PFSK-1 (cell line): Measurements from ENCODE around the gene RNF208.

Experiments used
- FOXP2 ChIP-seq: optimal IDR thresholded peaks from 2 replicates; pipeline ENCODE3; 2011; ENCODE audit warnings: borderline replicate concordance, control low read depth, inconsistent platforms; ENCODE audit not compliant: insufficient read depth; ENCODE audit errors: extremely low read length, extremely low read depth
- POLR2AphosphoS5 ChIP-seq: IDR thresholded peaks from 2 replicates; pipeline ENCODE4 v1.6.1; 2012; ENCODE audit warnings: low read depth, mild to moderate bottlenecking, control low read depth, low read length, moderate library complexity
- SIN3A ChIP-seq: IDR thresholded peaks from 2 replicates; pipeline ENCODE4 v1.6.1; 2012; ENCODE audit warnings: mild to moderate bottlenecking, low read length, moderate library complexity, borderline replicate concordance; ENCODE audit not compliant: insufficient read depth
- TAF1 ChIP-seq: IDR thresholded peaks from 2 replicates; pipeline ENCODE4 v1.6.1; 2012; ENCODE audit warnings: low read length, control low read depth, borderline replicate concordance; ENCODE audit not compliant: insufficient read depth
- TF ChIP-seq, protein P1 (sequence below), 2 experiments: IDR thresholded peaks; 2 replicates each; pipeline versions ENCODE4 v1.6.1 to v1.8.0; 2011 to 2012; ENCODE audit warnings: low read depth in 2 of 2, low read length in 2 of 2, control low read depth in 1 of 2, inconsistent platforms in 1 of 2, mild to moderate bottlenecking in 1 of 2, moderate library complexity in 1 of 2; ENCODE audit not compliant: insufficient read depth in 1 of 2

The RNF208 gene

DNA sequence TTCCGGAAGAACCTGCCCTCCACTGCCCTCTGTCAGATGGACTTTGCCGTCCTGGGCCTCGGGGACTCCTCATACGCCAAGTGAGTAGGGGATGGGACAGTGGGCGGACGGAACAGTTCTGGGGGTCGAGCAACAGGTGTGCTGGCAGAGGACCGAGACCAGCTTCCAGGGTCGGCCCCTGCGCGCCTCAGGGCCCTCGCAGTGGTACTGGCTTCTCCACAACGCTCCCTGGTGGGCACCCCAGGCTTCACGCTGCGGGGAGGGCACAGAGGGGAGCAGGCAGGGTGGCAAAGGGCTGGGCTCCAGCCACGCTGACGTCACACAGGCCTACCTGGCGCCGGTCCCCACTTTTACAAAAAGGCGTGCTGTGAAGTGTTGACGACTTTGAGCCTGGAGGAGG, 9.5 kb downstream of the RNF208 start:
- no peak for TF ChIP-seq POLR2AphosphoS5
- no peak for TF ChIP-seq FOXP2
- TF ChIP-seq, protein P1, sequence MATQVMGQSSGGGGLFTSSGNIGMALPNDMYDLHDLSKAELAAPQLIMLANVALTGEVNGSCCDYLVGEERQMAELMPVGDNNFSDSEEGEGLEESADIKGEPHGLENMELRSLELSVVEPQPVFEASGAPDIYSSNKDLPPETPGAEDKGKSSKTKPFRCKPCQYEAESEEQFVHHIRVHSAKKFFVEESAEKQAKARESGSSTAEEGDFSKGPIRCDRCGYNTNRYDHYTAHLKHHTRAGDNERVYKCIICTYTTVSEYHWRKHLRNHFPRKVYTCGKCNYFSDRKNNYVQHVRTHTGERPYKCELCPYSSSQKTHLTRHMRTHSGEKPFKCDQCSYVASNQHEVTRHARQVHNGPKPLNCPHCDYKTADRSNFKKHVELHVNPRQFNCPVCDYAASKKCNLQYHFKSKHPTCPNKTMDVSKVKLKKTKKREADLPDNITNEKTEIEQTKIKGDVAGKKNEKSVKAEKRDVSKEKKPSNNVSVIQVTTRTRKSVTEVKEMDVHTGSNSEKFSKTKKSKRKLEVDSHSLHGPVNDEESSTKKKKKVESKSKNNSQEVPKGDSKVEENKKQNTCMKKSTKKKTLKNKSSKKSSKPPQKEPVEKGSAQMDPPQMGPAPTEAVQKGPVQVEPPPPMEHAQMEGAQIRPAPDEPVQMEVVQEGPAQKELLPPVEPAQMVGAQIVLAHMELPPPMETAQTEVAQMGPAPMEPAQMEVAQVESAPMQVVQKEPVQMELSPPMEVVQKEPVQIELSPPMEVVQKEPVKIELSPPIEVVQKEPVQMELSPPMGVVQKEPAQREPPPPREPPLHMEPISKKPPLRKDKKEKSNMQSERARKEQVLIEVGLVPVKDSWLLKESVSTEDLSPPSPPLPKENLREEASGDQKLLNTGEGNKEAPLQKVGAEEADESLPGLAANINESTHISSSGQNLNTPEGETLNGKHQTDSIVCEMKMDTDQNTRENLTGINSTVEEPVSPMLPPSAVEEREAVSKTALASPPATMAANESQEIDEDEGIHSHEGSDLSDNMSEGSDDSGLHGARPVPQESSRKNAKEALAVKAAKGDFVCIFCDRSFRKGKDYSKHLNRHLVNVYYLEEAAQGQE (IDR thresholded peaks at IDR 0.05; ENCODE audit: insufficient read depth in 1 of 2, low read depth in 2 of 2, low read length in 2 of 2) = no peak
- no peak for TF ChIP-seq SIN3A
- no peak for TF ChIP-seq TAF1

DNA sequence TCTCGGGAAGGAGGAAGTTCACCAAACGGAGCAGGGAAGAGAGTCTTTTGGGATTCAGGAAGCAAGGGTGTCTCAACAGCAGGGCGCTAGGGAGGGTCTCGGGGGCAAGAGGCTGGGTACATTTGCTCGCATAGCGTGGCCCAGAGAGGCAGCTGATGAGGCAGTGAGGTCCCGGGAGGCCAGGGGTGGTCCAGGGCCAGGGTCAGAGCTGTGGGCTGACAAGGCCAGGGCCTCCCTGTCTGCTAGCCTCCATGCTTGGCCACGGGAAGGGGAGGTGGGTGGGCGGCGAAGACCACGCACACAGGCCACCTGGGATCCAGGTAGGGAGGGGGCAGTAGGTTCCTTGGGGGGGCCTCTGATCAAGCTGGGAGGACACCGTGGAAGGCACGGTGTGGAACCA, 10.5 kb downstream of the RNF208 start:
- TF ChIP-seq SIN3A (no peak), TAF1 (no peak), FOXP2 (no peak), POLR2AphosphoS5 (no peak)
- TF ChIP-seq, protein P1 (IDR thresholded peaks at IDR 0.05; ENCODE audit: insufficient read depth in 1 of 2, low read depth in 2 of 2, low read length in 2 of 2) = no peak

DNA sequence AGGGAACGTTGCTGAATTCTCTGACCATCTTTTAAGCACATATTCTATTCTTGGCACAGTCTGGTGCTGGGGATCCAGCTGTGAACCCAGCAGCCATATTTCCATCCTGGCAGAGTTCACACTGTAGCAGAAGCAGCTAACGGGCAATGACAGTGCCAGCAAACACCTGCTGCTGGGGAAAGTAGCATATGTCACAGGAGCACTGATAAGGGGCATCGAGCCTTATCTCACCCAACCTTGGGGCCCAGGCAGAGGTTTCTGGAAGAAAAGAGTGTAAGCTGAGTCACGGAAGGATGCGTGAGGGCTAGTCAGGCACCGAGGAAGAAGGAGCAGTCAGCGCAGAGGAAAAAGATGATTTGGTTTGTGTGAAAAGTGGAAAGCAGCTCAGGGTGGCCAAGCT, 15.4 kb downstream of the RNF208 start:
- TF ChIP-seq FOXP2 (no peak), SIN3A (no peak), POLR2AphosphoS5 (no peak), TAF1 (no peak)
- TF ChIP-seq, protein P1 (IDR thresholded peaks at IDR 0.05; ENCODE audit: insufficient read depth in 1 of 2, low read depth in 2 of 2, low read length in 2 of 2) = no peak

DNA sequence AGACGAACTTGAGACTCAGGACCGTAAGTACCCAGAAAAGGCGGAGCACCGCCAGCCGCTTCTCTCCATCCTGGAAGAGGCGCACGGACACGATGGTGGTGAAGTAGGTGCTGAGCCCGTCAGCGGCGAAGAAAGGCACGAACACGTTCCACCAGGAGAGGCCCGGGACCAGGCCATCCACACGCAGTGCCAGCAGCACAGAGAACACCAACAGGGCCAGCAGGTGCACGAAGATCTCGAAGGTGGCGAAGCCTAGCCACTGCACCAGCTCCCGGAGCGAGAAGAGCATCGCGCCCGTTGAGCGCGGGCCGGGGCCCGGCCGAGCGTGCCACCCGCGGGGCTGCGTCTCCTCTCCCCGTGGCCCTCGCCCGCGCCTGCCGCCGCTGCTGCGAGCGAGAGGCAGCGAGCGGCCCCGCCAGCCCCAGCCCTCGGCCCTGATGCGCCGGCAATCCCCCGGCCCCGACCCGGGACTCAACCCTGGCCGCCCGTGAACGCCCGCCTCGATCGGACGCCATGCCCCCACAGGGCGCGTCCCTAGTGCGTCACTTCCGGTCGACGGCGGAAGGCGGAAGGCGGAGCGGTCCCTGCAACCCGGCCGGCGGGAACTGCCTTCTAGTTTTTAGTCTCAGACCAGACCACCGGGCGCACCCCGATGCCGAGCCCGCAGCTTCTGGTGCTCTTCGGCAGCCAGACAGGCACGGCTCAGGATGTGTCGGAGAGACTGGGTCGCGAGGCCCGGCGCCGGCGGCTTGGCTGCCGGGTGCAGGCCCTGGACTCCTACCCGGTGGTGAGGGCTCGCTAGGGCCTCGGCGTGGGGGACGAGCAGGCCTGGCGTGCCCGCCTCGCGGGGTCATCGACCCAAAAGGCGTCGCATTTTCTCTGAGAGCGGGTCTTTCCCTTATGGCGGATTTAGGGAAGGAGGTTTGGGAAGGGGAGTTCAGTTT, 16.6 kb downstream of the RNF208 start, which contains the start of the genes NDOR1 and TMEM203:
Gene NDOR1, plus strand, starts transcription at position 575 of the 944 bp plus-strand sequence. Its CDS starts 78 bp downstream, at position 653.
Gene TMEM203, minus strand, starts transcription at position 523 of the 944 bp plus-strand sequence. Its CDS starts 234 bp downstream, at position 289.
- TF ChIP-seq TAF1 = peak; percentile 82; the same call in 1 of the 2 replicates
- TF ChIP-seq SIN3A = peak; percentile 74; the same call in 1 of the 2 replicates
- no peak for TF ChIP-seq FOXP2
- TF ChIP-seq, protein P1 (IDR thresholded peaks at IDR 0.05; ENCODE audit: insufficient read depth in 1 of 2, low read depth in 2 of 2, low read length in 2 of 2) = peak in 1 of 2 experiments; percentile 46; a peak in 1 of 4 replicates
- peak; percentile 76; the same call in 1 of the 2 replicates for TF ChIP-seq POLR2AphosphoS5
